K562 (cell line): ENCODE measurements around the gene ZNF331. TPM values are rescaled to one million over a fixed set of nuclear protein-coding genes. Genes with fewer than 3 reads are reported as not detected.

Source experiments
- ATF3 ChIP-seq, 2 experiments: fragments of 450-650 bp in 1 of 2; sonication (generic) in 1 of 2; formaldehyde crosslinking in 1 of 2; IDR thresholded peaks in 1 of 2; conservative IDR thresholded peaks in 1 of 2; 2 replicates each; pipeline versions ENCODE4 v1.6.1 to v1.8.1; 2016 to 2023; ENCODE audit warnings: mild to moderate bottlenecking in 2 of 2, moderate library complexity in 2 of 2, inconsistent platforms in 1 of 2, missing genetic modification reagents in 1 of 2
- BRCA1 ChIP-seq, 2 experiments: fragments of 450-650 bp in 1 of 2; sonication (generic) in 1 of 2; formaldehyde crosslinking in 1 of 2; IDR thresholded peaks; 2 replicates each; pipeline versions ENCODE4 v1.5.0 to v1.6.1; 2017 to 2020; ENCODE audit warnings: mild to moderate bottlenecking in 1 of 2, missing genetic modification reagents in 1 of 2
- CGGBP1 ChIP-seq: fragments of 250-450 bp; sonication (Bioruptor Pico); IDR thresholded peaks from 2 replicates; pipeline ENCODE4 v1.9.0; 2021; ENCODE audit warnings: mild to moderate bottlenecking
- CHD7 ChIP-seq: fragments of 200-600 bp; sonication (generic); IDR thresholded peaks from one replicate; pipeline ENCODE4 v1.6.1; 2012; ENCODE audit warnings: mild to moderate bottlenecking, low read depth, low read length, inconsistent platforms
- DDX20 ChIP-seq: fragments of 450-650 bp; IDR thresholded peaks from 2 replicates; pipeline ENCODE4 v1.6.1; 2016; ENCODE audit warnings: missing genetic modification characterization, low read depth, mild to moderate bottlenecking, missing compliant biosample characterization, moderate library complexity
- MTA3 ChIP-seq: fragments of 450-650 bp; formaldehyde crosslinking; IDR thresholded peaks from 2 replicates; pipeline ENCODE4 v1.6.1; 2017; ENCODE audit warnings: mild to moderate bottlenecking, borderline replicate concordance
- PRPF4 ChIP-seq: fragments of 200-400 bp; formaldehyde crosslinking; IDR thresholded peaks from one replicate; pipeline ENCODE4 v1.6.1; 2017; ENCODE audit warnings: low read length, low read depth, mild to moderate bottlenecking; ENCODE audit not compliant: insufficient read depth, poor library complexity, severe bottlenecking
- RAD21 ChIP-seq, 2 experiments: fragments of 250-450 bp in 1 of 2; fragments of 450-650 bp in 1 of 2; sonication (Bioruptor Pico) in 1 of 2; formaldehyde crosslinking in 1 of 2; IDR thresholded peaks in 1 of 2; conservative IDR thresholded peaks in 1 of 2; 2 replicates each; pipeline versions ENCODE4 v1.4.0 to v1.8.0; 2020 to 2022; ENCODE audit warnings: mild to moderate bottlenecking in 2 of 2, moderate library complexity in 1 of 2
- TCF15 ChIP-seq: fragments of 250-450 bp; sonication (Bioruptor Pico); IDR thresholded peaks from 2 replicates; pipeline ENCODE4 v1.8.0; 2022; ENCODE audit warnings: moderate library complexity, mild to moderate bottlenecking, inconsistent platforms
- YY1 ChIP-seq, 3 experiments: IDR thresholded peaks; 2 replicates each; pipeline ENCODE4 v1.6.1; 2011; ENCODE audit warnings: low read length in 2 of 3, mild to moderate bottlenecking in 2 of 3, moderate library complexity in 2 of 3, borderline replicate concordance in 1 of 3, control low read depth in 1 of 3, low read depth in 1 of 3; ENCODE audit not compliant: insufficient read depth in 3 of 3, insufficient replicate concordance in 2 of 3, control insufficient read depth in 1 of 3, insufficient read length in 1 of 3; ENCODE audit errors: extremely low read depth in 1 of 3
- ZNF696 ChIP-seq: fragments of 250-450 bp; sonication (Bioruptor Pico); conservative IDR thresholded peaks from 2 replicates; pipeline ENCODE4 v1.4.0; 2020; ENCODE audit warnings: mild to moderate bottlenecking, moderate library complexity
- polyA plus RNA-seq, 8 experiments: library from polyadenylated mRNA; depleted of rRNA in 4 of 8; stranded (reverse) in 5 of 8; unstranded in 3 of 8; fragments of >200 nt; fragmentation: Nextera tagmentation in 2 of 8; fragmentation: Illumina TruSeq in 1 of 8; extraction: Ambion mirVana in 2 of 8; extraction: Trizol in 1 of 8; gene quantifications; 2 replicates each; pipeline versions ENCODE4 v1.2.1 to v1.2.3, GENCODE V29; 2011 to 2014; ENCODE audit warnings: inconsistent platforms in 1 of 8, missing spikeins in 1 of 8
- total RNA-seq, 7 experiments: library from RNA; depleted of rRNA in 6 of 7; stranded (reverse); fragments of >200 nt in 6 of 7; fragmentation: Illumina TruSeq in 2 of 7; extraction: Trizol in 2 of 7; gene quantifications; 2 replicates each; pipeline versions ENCODE4 v1.2.1 to v1.2.3, GENCODE V29; 2011 to 2021; ENCODE audit warnings: low replicate concordance in 1 of 7

ZNF331 gene
- total and polyA plus RNA-seq, 9 of the 15 experiments (the other 6 are each of a cell fraction or from before 2014, with no cell fraction given) = 0.23 to 2.7 (median 0.76) TPM

GRCh38 chr19:53571339-53571738 is 33.4 kb downstream of the ZNF331 start (continued):
- TF ChIP-seq CHD7 (no peak), YY1 (IDR thresholded peaks at IDR 0.05; ENCODE audit: borderline replicate concordance in 1 of 3, control insufficient read depth in 1 of 3, extremely low read depth in 1 of 3, insufficient read depth in 3 of 3, insufficient read length in 1 of 3, insufficient replicate concordance in 2 of 3, low read depth in 1 of 3, low read length in 2 of 3) (no peak), DDX20 (tag) (no peak), BRCA1 (IDR thresholded peaks at IDR 0.05) (no peak), BRCA1 (CRISPR knock-in tag; IDR thresholded peaks at IDR 0.05) (no peak), ZNF696 (no peak), ATF3 (IDR thresholded peaks at IDR 0.05) (peak; percentile 43; the same call in 1 of the 2 replicates), ATF3 (CRISPR knock-in tag; conservative IDR thresholded peaks at IDR 0.05) (no peak), CGGBP1 (CRISPR knock-in tag) (no peak), TCF15 (CRISPR knock-in tag) (no peak), RAD21 (CRISPR knock-in tag; conservative IDR thresholded peaks at IDR 0.05 in 1 of 2, IDR thresholded peaks at IDR 0.05 in 1 of 2) (no peak), MTA3 (peak; percentile 81; the same call in 1 of the 2 replicates), PRPF4 (no peak)
